Measurements from ENCODE around the gene OLIG2.

OLIG2 gene

DNA sequence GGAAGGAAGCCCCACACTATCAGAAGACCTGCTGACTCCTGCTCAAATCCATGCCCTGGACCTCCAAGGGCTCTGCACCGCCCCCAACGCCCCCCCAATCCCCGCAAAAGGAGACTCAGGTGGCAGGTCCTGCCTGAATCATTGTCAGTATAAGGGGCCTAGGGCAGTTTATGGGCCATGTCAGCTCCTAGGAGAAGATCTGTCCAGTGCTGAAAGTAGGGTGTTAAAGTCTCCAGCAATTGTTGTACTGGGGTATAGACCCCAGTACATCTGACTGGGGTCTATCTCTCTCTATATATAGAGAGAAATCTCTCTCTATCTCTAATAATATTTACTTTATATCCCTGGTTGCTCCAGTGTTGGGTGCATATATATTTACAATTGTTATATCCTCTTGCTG is 12.1 kb upstream of the OLIG2 start:
- TF ChIP-seq SNAI2 (CRISPR knock-in tag; IDR thresholded peaks at IDR 0.05) (no peak), TOX (CRISPR knock-in tag; IDR thresholded peaks at IDR 0.05; ENCODE audit: borderline replicate concordance) (no peak)
- ATAC-seq, result no peak

DNA sequence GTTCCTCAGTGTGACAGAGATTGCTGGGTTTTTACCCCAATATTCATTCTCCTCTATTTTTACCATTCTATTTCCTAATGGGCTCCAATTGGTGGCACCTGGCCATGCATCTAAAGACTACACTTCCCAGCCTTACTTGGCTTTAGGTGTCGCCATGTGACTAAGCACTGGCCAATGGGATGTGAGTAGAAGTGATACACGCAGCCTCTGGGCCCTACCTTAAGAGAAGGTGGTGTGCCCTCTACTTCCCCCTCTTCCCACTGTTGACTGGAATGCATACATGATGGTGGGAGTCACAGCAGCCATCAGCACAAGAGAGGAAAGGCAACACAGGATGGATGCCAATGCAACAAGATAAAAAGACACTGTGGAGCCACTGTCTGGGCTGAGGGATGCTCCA is 11.4 kb upstream of the OLIG2 start:
- no peak for ATAC-seq
- no peak for TF ChIP-seq ZFP30 (CRISPR knock-in tag; IDR thresholded peaks at IDR 0.05)
- TF ChIP-seq TOX (CRISPR knock-in tag; IDR thresholded peaks at IDR 0.05; ENCODE audit: borderline replicate concordance), result no peak
- TF ChIP-seq TSHZ2 (CRISPR knock-in tag; IDR thresholded peaks at IDR 0.05), result no peak
- no peak for TF ChIP-seq PPARA (CRISPR knock-in tag; IDR thresholded peaks at IDR 0.05; ENCODE audit: borderline replicate concordance)
- TF ChIP-seq, protein P1, sequence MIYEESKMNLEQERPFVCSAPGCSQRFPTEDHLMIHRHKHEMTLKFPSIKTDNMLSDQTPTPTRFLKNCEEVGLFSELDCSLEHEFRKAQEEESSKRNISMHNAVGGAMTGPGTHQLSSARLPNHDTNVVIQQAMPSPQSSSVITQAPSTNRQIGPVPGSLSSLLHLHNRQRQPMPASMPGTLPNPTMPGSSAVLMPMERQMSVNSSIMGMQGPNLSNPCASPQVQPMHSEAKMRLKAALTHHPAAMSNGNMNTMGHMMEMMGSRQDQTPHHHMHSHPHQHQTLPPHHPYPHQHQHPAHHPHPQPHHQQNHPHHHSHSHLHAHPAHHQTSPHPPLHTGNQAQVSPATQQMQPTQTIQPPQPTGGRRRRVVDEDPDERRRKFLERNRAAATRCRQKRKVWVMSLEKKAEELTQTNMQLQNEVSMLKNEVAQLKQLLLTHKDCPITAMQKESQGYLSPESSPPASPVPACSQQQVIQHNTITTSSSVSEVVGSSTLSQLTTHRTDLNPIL (CRISPR knock-in tag; IDR thresholded peaks at IDR 0.05; ENCODE audit: low read depth), result no peak
- TF ChIP-seq ZNF70 (CRISPR knock-in tag; IDR thresholded peaks at IDR 0.05), result no peak
- no peak for TF ChIP-seq OSR1 (CRISPR knock-in tag; IDR thresholded peaks at IDR 0.05)
- no peak for TF ChIP-seq ISL1 (CRISPR knock-in tag; IDR thresholded peaks at IDR 0.05)
- TF ChIP-seq, protein P2, sequence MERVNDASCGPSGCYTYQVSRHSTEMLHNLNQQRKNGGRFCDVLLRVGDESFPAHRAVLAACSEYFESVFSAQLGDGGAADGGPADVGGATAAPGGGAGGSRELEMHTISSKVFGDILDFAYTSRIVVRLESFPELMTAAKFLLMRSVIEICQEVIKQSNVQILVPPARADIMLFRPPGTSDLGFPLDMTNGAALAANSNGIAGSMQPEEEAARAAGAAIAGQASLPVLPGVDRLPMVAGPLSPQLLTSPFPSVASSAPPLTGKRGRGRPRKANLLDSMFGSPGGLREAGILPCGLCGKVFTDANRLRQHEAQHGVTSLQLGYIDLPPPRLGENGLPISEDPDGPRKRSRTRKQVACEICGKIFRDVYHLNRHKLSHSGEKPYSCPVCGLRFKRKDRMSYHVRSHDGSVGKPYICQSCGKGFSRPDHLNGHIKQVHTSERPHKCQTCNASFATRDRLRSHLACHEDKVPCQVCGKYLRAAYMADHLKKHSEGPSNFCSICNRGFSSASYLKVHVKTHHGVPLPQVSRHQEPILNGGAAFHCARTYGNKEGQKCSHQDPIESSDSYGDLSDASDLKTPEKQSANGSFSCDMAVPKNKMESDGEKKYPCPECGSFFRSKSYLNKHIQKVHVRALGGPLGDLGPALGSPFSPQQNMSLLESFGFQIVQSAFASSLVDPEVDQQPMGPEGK (CRISPR knock-in tag; IDR thresholded peaks at IDR 0.05; ENCODE audit: borderline replicate concordance), result no peak
- TF ChIP-seq ZC3H10 (CRISPR knock-in tag; IDR thresholded peaks at IDR 0.05), result no peak
- no peak for TF ChIP-seq BACH2 (CRISPR knock-in tag; IDR thresholded peaks at IDR 0.05; ENCODE audit: borderline replicate concordance)
- TF ChIP-seq ARNTL (CRISPR knock-in tag; IDR thresholded peaks at IDR 0.05; ENCODE audit: borderline replicate concordance, low read depth), result no peak
- no peak for TF ChIP-seq CSRNP3 (CRISPR knock-in tag; IDR thresholded peaks at IDR 0.05)
- TF ChIP-seq SNAI2 (CRISPR knock-in tag; IDR thresholded peaks at IDR 0.05), result no peak
- no peak for TF ChIP-seq ZNF565 (CRISPR knock-in tag; conservative IDR thresholded peaks at IDR 0.05; ENCODE audit: low read depth)
- no peak for TF ChIP-seq RARB (CRISPR knock-in tag; IDR thresholded peaks at IDR 0.05)
- no peak for TF ChIP-seq ESRRG (CRISPR knock-in tag; IDR thresholded peaks at IDR 0.05)
- TF ChIP-seq POU6F1 (CRISPR knock-in tag; IDR thresholded peaks at IDR 0.05; ENCODE audit: borderline replicate concordance, low read depth), result no peak
- TF ChIP-seq TCF4 (CRISPR knock-in tag; IDR thresholded peaks at IDR 0.05; ENCODE audit: borderline replicate concordance), result no peak
- TF ChIP-seq CSDC2 (CRISPR knock-in tag; IDR thresholded peaks at IDR 0.05), result no peak

DNA sequence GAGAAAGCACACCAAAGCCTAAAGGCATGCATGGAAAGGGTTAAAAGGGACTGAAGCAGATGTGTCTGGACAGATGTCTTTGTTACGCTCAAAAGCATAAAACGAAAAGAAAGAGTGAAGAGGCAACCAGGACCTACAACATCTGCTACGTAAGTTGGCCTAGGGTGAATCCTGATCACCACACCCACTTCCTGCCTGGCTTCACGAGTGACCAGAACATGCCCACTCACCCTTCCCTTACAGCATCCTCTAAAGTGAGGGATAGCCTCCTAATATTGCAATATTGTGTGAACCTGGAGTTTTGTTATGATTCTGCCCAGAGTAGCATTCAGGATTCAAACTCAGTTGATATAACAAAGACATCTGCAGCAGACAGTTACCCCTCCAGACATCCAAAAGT is 10.6 kb upstream of the OLIG2 start:
- no peak for ATAC-seq
- TF ChIP-seq, protein P2 (CRISPR knock-in tag; IDR thresholded peaks at IDR 0.05; ENCODE audit: borderline replicate concordance), result no peak
- TF ChIP-seq POU6F1 (CRISPR knock-in tag; IDR thresholded peaks at IDR 0.05; ENCODE audit: borderline replicate concordance, low read depth) (no peak), ZC3H10 (CRISPR knock-in tag; IDR thresholded peaks at IDR 0.05) (no peak), OSR1 (CRISPR knock-in tag; IDR thresholded peaks at IDR 0.05) (no peak), TOX (CRISPR knock-in tag; IDR thresholded peaks at IDR 0.05; ENCODE audit: borderline replicate concordance) (no peak), TCF4 (CRISPR knock-in tag; IDR thresholded peaks at IDR 0.05; ENCODE audit: borderline replicate concordance) (no peak), ZNF565 (CRISPR knock-in tag; conservative IDR thresholded peaks at IDR 0.05; ENCODE audit: low read depth) (no peak), ZFP30 (CRISPR knock-in tag; IDR thresholded peaks at IDR 0.05) (no peak), ZNF70 (CRISPR knock-in tag; IDR thresholded peaks at IDR 0.05) (no peak), ARNTL (CRISPR knock-in tag; IDR thresholded peaks at IDR 0.05; ENCODE audit: borderline replicate concordance, low read depth) (no peak), ZNF8 (CRISPR knock-in tag; IDR thresholded peaks at IDR 0.05) (no peak), ZFP3 (CRISPR knock-in tag; IDR thresholded peaks at IDR 0.05) (no peak), ISL1 (CRISPR knock-in tag; IDR thresholded peaks at IDR 0.05) (no peak)
